ENCODE data around the gene IL23R.

- TF ChIP-seq CTCF (IDR thresholded peaks at IDR 0.05; ENCODE audit: extremely low read depth in 1 of 2, insufficient read depth in 1 of 2, low read depth in 1 of 2, low read length in 2 of 2), result no peak
- TF ChIP-seq EZH2 (IDR thresholded peaks at IDR 0.05; ENCODE audit: borderline replicate concordance, low read depth, low read length, severe bottlenecking), result no peak
- no peak for TF ChIP-seq JUN (IDR thresholded peaks at IDR 0.05; ENCODE audit: borderline replicate concordance, insufficient read depth, insufficient read length, low read depth)
- TF ChIP-seq MAX (IDR thresholded peaks at IDR 0.05; ENCODE audit: insufficient read depth, insufficient read length), result no peak
- no peak for TF ChIP-seq POLR2A (IDR thresholded peaks at IDR 0.05; ENCODE audit: low read depth, low read length)
These were observed 23.3 kb upstream of the IL23R start for GRCh38 chr1:67142931-67143330.
